Gastroesophageal sphincter (tissue), 4 donors: ENCODE results near the gene ZNF738. TPM values are rescaled to one million over a fixed set of nuclear protein-coding genes. Genes with fewer than 3 reads are reported as not detected.

Source experiments
- ATAC-seq: fragments of 150-250 bp; one replicate; pipeline ENCODE4 v1.9.1; 2016; ENCODE audit warnings: mild to moderate bottlenecking, moderate library complexity
- H3K27ac ChIP-seq, 4 donors: fragments of 200-600 bp; sonication (generic) in 3 of 4; 1 replicate in 3 of 4; 2 replicates in 1 of 4; pipeline ENCODE4 v1.5.1; 2016 to 2019
- H3K27me3 ChIP-seq: fragments of 200-600 bp; sonication (generic); one replicate; pipeline ENCODE4 v1.5.1; 2019
- H3K36me3 ChIP-seq, 2 donors: fragments of 200-600 bp; sonication (generic); one replicate each; pipeline ENCODE4 v1.5.1; 2019; ENCODE audit warnings: control low read depth in 1 of 2
- H3K4me1 ChIP-seq, 3 donors: fragments of 200-600 bp; sonication (generic); 1 replicate in 2 of 3; 2 replicates in 1 of 3; pipeline ENCODE4 v1.5.1; 2016 to 2019; ENCODE audit warnings: control low read depth in 2 of 3
- H3K4me3 ChIP-seq, 2 donors: fragments of 200-600 bp; sonication (generic); one replicate each; pipeline ENCODE4 v1.5.1; 2019; ENCODE audit warnings: mild to moderate bottlenecking in 1 of 2, moderate library complexity in 1 of 2
- H3K9me3 ChIP-seq, 3 donors: fragments of 200-600 bp; sonication (generic); one replicate each; pipeline ENCODE4 v1.5.1; 2017 to 2019; ENCODE audit warnings: control low read depth in 2 of 3
- CTCF ChIP-seq, 4 experiments: fragments of 200-600 bp in 2 of 4; fragments of 450-650 bp in 2 of 4; sonication (generic) in 1 of 4; IDR thresholded peaks; one replicate each; pipeline ENCODE4 v1.5.1; 2017 to 2019; ENCODE audit warnings: antibody characterized with exemption in 4 of 4, mild to moderate bottlenecking in 2 of 4, moderate library complexity in 2 of 4
- EP300 ChIP-seq: sonication (generic); formaldehyde crosslinking; IDR thresholded peaks from one replicate; pipeline ENCODE4 v1.6.1; 2017; ENCODE audit warnings: antibody characterized with exemption, mild to moderate bottlenecking
- POLR2A ChIP-seq, 2 donors: fragments of 450-650 bp; IDR thresholded peaks; one replicate each; pipeline ENCODE4 v1.6.1; 2017; ENCODE audit warnings: antibody characterized with exemption in 2 of 2, mild to moderate bottlenecking in 2 of 2, moderate library complexity in 1 of 2
- POLR2AphosphoS5 ChIP-seq: sonication (generic); formaldehyde crosslinking; IDR thresholded peaks from one replicate; pipeline ENCODE4 v1.6.1; 2017; ENCODE audit warnings: antibody characterized with exemption
- WGBS, 2 donors: methylation state at CpG; one replicate each; pipeline ENCODE4 v1.1.5; 2018; ENCODE audit warnings: low coverage in 1 of 2; 5-methylcytosine and 5-hydroxymethylcytosine counted together
- total RNA-seq, 4 donors: library from RNA; depleted of rRNA; stranded (reverse); fragments of >200 nt; gene quantifications; one replicate each; pipeline ENCODE4 v1.1.0, GENCODE V29; 2016

ZNF738 gene
- total RNA-seq, 4 donors from 2014 or later, result 4.5 to 8.1 (median 5.4) TPM

GRCh38 chr19:21398851-21399250, 40.1 kb downstream of the ZNF738 start:
- no peak for ATAC-seq
- H3K4me1 ChIP-seq, result peaks cover 3 to 55% (median 7%) of the 10 kb centered on the region in 3 donors
- 83 to 93% methylated on average over 5 of the region's 5 CpGs for WGBS, 2 donors
- H3K36me3 ChIP-seq, result peaks cover 0 to 10% of the 10 kb centered on the region in 2 donors
- H3K9me3 ChIP-seq, result no peaks in the 10 kb centered on the region
- TF ChIP-seq EP300 (no peak), POLR2A (IDR thresholded peaks at IDR 0.05) (no peak), CTCF (IDR thresholded peaks at IDR 0.05) (no peak), POLR2AphosphoS5 (no peak)
- H3K4me3 ChIP-seq, result no peak overlapping the region
- H3K27ac ChIP-seq, result no peak overlapping the region
- no peaks in the 10 kb centered on the region for H3K27me3 ChIP-seq

GRCh38 chr19:21402303-21402985, 43.6 kb downstream of the ZNF738 start:
- 86% methylated on average over 1 of the region's 1 CpG; no CpG with 5 or more reads in 1 of the 2 donors for WGBS, 2 donors
- no peak for TF ChIP-seq POLR2A (IDR thresholded peaks at IDR 0.05)
- no peak for TF ChIP-seq EP300
- TF ChIP-seq CTCF (IDR thresholded peaks at IDR 0.05), result no peak
- H3K27ac ChIP-seq, result no peak overlapping the region
- peaks cover 3 to 48% (median 7%) of the 10 kb centered on the region in 3 donors for H3K4me1 ChIP-seq
- no peaks in the 10 kb centered on the region for H3K27me3 ChIP-seq
- ATAC-seq, result no peak
- H3K36me3 ChIP-seq, result peaks cover 0 to 31% of the 10 kb centered on the region in 2 donors
- no peaks in the 10 kb centered on the region for H3K9me3 ChIP-seq
- no peak overlapping the region for H3K4me3 ChIP-seq

- no peak for ATAC-seq
- Histone ChIP-seq H3K27me3 (no peaks in the 10 kb centered on the region), H3K27ac (no peak overlapping the region), H3K36me3 (peaks cover 0 to 83% of the 10 kb centered on the region in 2 donors), H3K4me3 (no peak overlapping the region), H3K9me3 (no peaks in the 10 kb centered on the region), H3K4me1 (no peaks in the 10 kb centered on the region)
- WGBS, 2 donors, result 89 to 100% methylated on average over 1 of the region's 1 CpG
- TF ChIP-seq POLR2AphosphoS5 (no peak), EP300 (no peak), POLR2A (IDR thresholded peaks at IDR 0.05) (no peak)
Observed at GRCh38 chr19:21410166-21410565, 51.4 kb downstream of the ZNF738 start.

GRCh38 chr19:21422244-21422643, 63.4 kb downstream of the ZNF738 start:
- H3K9me3 ChIP-seq, result peaks cover 0 to 75% (median 9%) of the 10 kb centered on the region in 3 donors
- H3K27ac ChIP-seq, result no peak overlapping the region
- no peaks in the 10 kb centered on the region for H3K27me3 ChIP-seq
- peaks cover 0 to 44% of the 10 kb centered on the region in 2 donors for H3K36me3 ChIP-seq
- no peak for ATAC-seq
- H3K4me3 ChIP-seq, result no peak overlapping the region
- no peak for TF ChIP-seq POLR2A (IDR thresholded peaks at IDR 0.05)
- TF ChIP-seq EP300, result no peak
- TF ChIP-seq CTCF (IDR thresholded peaks at IDR 0.05), result no peak
- TF ChIP-seq POLR2AphosphoS5, result no peak
- no peaks in the 10 kb centered on the region for H3K4me1 ChIP-seq

- ATAC-seq, result no peak
- H3K4me3 ChIP-seq, result no peak overlapping the region
- 92% methylated on average over 1 of the region's 1 CpG for WGBS, 2 donors
- TF ChIP-seq POLR2A (IDR thresholded peaks at IDR 0.05) (no peak), EP300 (no peak), POLR2AphosphoS5 (no peak), CTCF (IDR thresholded peaks at IDR 0.05) (no peak)
- H3K27me3 ChIP-seq, result no peaks in the 10 kb centered on the region
- H3K4me1 ChIP-seq, result no peaks in the 10 kb centered on the region
- H3K36me3 ChIP-seq, result peaks cover 0 to 35% of the 10 kb centered on the region in 2 donors
- H3K9me3 ChIP-seq, result peaks cover 0 to 80% (median 9%) of the 10 kb centered on the region in 3 donors
- no peak overlapping the region for H3K27ac ChIP-seq
Observed at GRCh38 chr19:21423057-21424041, 64.5 kb downstream of the ZNF738 start.
